Measurements from ENCODE around the gene CTBP1.

CTBP1 gene

DNA sequence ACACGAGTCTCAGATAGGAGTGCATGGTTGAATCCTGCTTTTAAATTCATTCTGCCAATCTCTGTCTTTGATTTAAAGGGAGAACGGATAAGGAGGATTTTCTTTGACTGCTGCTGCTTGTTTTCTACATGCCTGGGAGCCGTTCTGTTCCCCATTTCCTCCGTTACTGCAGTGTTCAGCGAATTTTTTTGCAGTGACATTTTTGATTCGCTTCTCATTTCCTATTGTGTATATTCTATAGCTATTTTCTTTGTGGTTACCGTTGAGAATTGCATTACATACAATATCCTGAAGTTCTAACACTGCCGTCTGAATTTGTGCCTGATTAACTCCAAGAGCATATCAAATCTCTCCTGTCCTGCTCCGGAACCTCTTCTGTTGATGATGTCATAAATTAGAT lies 25.9 kb upstream of the CTBP1 start:
- Histone ChIP-seq H3K9ac (ENCODE audit: low read depth, low read length, poor library complexity, severe bottlenecking) (no peak overlapping the region), H3K4me2 (ENCODE audit: low read depth, low read length, poor library complexity, severe bottlenecking) (no peak overlapping the region), H3K9me3 (ENCODE audit: insufficient read depth, low read depth, low read length) (no peaks in the 10 kb centered on the region), H3K27me3 (ENCODE audit: insufficient read depth, low read length, poor library complexity, severe bottlenecking) (no peaks in the 10 kb centered on the region), H4K20me1 (ENCODE audit: insufficient read depth, low read length, poor library complexity, severe bottlenecking) (no peaks in the 10 kb centered on the region), H2AFZ (ENCODE audit: low read length) (no peak overlapping the region), H3F3A (ENCODE audit: low read depth) (no peaks in the 10 kb centered on the region), H3K79me2 (ENCODE audit: insufficient read depth, low read length) (no peaks in the 10 kb centered on the region), H3K36me3 (ENCODE audit: insufficient read depth, low read length) (no peaks in the 10 kb centered on the region), H3K4me1 (ENCODE audit: insufficient read depth, low read length, poor library complexity, severe bottlenecking) (no peaks in the 10 kb centered on the region), H3K4me3 (ENCODE audit: low read length, poor library complexity, severe bottlenecking) (no peak overlapping the region), H3K9me2 (replicated peaks; ENCODE audit: low read depth, low read length) (no peaks in the 10 kb centered on the region)
- TF ChIP-seq, protein P1, sequence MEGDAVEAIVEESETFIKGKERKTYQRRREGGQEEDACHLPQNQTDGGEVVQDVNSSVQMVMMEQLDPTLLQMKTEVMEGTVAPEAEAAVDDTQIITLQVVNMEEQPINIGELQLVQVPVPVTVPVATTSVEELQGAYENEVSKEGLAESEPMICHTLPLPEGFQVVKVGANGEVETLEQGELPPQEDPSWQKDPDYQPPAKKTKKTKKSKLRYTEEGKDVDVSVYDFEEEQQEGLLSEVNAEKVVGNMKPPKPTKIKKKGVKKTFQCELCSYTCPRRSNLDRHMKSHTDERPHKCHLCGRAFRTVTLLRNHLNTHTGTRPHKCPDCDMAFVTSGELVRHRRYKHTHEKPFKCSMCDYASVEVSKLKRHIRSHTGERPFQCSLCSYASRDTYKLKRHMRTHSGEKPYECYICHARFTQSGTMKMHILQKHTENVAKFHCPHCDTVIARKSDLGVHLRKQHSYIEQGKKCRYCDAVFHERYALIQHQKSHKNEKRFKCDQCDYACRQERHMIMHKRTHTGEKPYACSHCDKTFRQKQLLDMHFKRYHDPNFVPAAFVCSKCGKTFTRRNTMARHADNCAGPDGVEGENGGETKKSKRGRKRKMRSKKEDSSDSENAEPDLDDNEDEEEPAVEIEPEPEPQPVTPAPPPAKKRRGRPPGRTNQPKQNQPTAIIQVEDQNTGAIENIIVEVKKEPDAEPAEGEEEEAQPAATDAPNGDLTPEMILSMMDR (conservative IDR thresholded peaks at IDR 0.05; ENCODE audit: low read length): no peak
- no peak for TF ChIP-seq EZH2phosphoT487 (IDR thresholded peaks at IDR 0.05; ENCODE audit: borderline replicate concordance)

DNA sequence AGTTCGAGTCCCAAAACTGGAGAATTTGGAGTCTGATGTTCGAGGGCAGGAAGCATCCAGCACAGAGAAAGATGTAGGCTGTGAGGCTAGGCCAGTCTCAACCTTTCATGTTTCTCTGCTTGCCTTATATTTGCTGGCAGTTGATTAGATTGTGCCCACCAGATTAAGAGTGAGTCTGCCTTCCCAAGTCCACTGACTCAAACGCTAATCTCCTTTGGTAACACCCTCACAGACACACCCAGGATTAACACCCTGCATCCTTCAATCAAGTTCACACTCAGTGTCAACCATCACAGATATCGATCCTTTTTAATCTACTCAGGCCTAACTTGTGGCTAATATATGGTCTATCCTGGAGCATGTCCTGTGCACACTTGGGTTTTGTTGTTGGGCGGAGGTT lies 22.8 kb upstream of the CTBP1 start:
- Histone ChIP-seq H3K9me3 (ENCODE audit: insufficient read depth, low read depth, low read length) (no peaks in the 10 kb centered on the region), H3K27me3 (ENCODE audit: insufficient read depth, low read length, poor library complexity, severe bottlenecking) (no peaks in the 10 kb centered on the region), H4K20me1 (ENCODE audit: insufficient read depth, low read length, poor library complexity, severe bottlenecking) (no peaks in the 10 kb centered on the region), H3K79me2 (ENCODE audit: insufficient read depth, low read length) (no peaks in the 10 kb centered on the region), H3K4me1 (ENCODE audit: insufficient read depth, low read length, poor library complexity, severe bottlenecking) (no peaks in the 10 kb centered on the region), H3K4me3 (ENCODE audit: low read length, poor library complexity, severe bottlenecking) (no peak overlapping the region), H3K9ac (ENCODE audit: low read depth, low read length, poor library complexity, severe bottlenecking) (no peak overlapping the region), H3K36me3 (ENCODE audit: insufficient read depth, low read length) (no peaks in the 10 kb centered on the region), H3K9me2 (replicated peaks; ENCODE audit: low read depth, low read length) (no peaks in the 10 kb centered on the region), H3K4me2 (ENCODE audit: low read depth, low read length, poor library complexity, severe bottlenecking) (no peak overlapping the region), H2AFZ (ENCODE audit: low read length) (no peak overlapping the region), H3F3A (ENCODE audit: low read depth) (no peaks in the 10 kb centered on the region)
- no peak for TF ChIP-seq EZH2phosphoT487 (IDR thresholded peaks at IDR 0.05; ENCODE audit: borderline replicate concordance)
- TF ChIP-seq, protein P1 (conservative IDR thresholded peaks at IDR 0.05; ENCODE audit: low read length): no peak

DNA sequence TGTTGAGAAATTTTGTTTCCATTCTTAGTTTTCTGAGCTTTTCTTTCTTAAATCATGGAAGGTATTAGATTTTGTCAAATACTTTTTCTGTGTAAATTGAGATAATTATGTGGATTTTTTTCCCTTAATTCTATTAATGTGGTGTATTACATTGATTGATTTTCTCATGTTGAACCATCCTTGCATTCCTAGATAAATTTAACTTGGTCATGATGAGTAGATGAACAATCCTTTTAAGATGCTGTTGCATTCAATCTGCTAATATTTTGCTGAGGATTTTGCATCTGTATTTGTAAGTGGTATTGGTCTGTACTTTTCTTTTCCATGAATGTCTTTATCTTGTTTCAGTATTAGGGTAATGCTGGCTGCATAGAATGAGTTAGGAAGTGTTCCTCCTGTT lies 20.3 kb upstream of the CTBP1 start:
- H3K27me3 ChIP-seq (ENCODE audit: insufficient read depth, low read length, poor library complexity, severe bottlenecking): no peaks in the 10 kb centered on the region
- H3K4me2 ChIP-seq (ENCODE audit: low read depth, low read length, poor library complexity, severe bottlenecking): no peak overlapping the region
- no peaks in the 10 kb centered on the region for H3K9me2 ChIP-seq (replicated peaks; ENCODE audit: low read depth, low read length)
- TF ChIP-seq, protein P1 (conservative IDR thresholded peaks at IDR 0.05; ENCODE audit: low read length): no peak
- TF ChIP-seq EZH2phosphoT487 (IDR thresholded peaks at IDR 0.05; ENCODE audit: borderline replicate concordance): no peak
- no peaks in the 10 kb centered on the region; the same call in 1 of the 2 replicates for H3K9me3 ChIP-seq (ENCODE audit: insufficient read depth, low read depth, low read length)
- H3K4me1 ChIP-seq (ENCODE audit: insufficient read depth, low read length, poor library complexity, severe bottlenecking): no peaks in the 10 kb centered on the region
- no peak overlapping the region for H3K9ac ChIP-seq (ENCODE audit: low read depth, low read length, poor library complexity, severe bottlenecking)
- no peaks in the 10 kb centered on the region for H3K36me3 ChIP-seq (ENCODE audit: insufficient read depth, low read length)
- no peak overlapping the region for H3K4me3 ChIP-seq (ENCODE audit: low read length, poor library complexity, severe bottlenecking)
- H4K20me1 ChIP-seq (ENCODE audit: insufficient read depth, low read length, poor library complexity, severe bottlenecking): no peaks in the 10 kb centered on the region
- H3K79me2 ChIP-seq (ENCODE audit: insufficient read depth, low read length): no peaks in the 10 kb centered on the region
- no peaks in the 10 kb centered on the region for H3F3A ChIP-seq (ENCODE audit: low read depth)
- no peak overlapping the region for H2AFZ ChIP-seq (ENCODE audit: low read length)
